SJSA1 (cell line): ENCODE results near the gene H1-8. TPM values are rescaled to one million over a fixed set of nuclear protein-coding genes. Genes with fewer than 3 reads are reported as not detected.
"Not testable (repeated sequence)": the region's sequence is repeated elsewhere in the genome, so short reads cannot be mapped to it uniquely, and the experiment has no call there.

Experiments used
- DNase-seq, 2 experiments: peaks; one replicate each; pipeline ENCODE4 v3.0.0-alpha.2; 2015 to 2020; ENCODE audit warnings: low spot score in 2 of 2, low read depth in 1 of 2
- H3K27ac ChIP-seq: fragments of 250-450 bp; sonication (Bioruptor Pico); 2 replicates; pipeline ENCODE4 v1.5.1; 2020; ENCODE audit warnings: mild to moderate bottlenecking, moderate library complexity
- H3K27me3 ChIP-seq: fragments of 250-450 bp; sonication (Bioruptor Pico); replicated peaks from 2 replicates; pipeline ENCODE4 v1.5.1; 2020; ENCODE audit warnings: mild to moderate bottlenecking, moderate library complexity
- H3K36me3 ChIP-seq: fragments of 250-450 bp; sonication (Bioruptor Pico); 2 replicates; pipeline ENCODE4 v1.5.1; 2020; ENCODE audit warnings: mild to moderate bottlenecking
- H3K4me1 ChIP-seq: fragments of 250-450 bp; sonication (Bioruptor Pico); replicated peaks from 2 replicates; pipeline ENCODE4 v1.6.1; 2021; ENCODE audit warnings: mild to moderate bottlenecking
- H3K4me3 ChIP-seq: fragments of 250-450 bp; sonication (Bioruptor Pico); 2 replicates; pipeline ENCODE4 v1.5.1; 2020; ENCODE audit warnings: mild to moderate bottlenecking
- H3K9me3 ChIP-seq: fragments of 250-450 bp; sonication (Bioruptor Pico); replicated peaks from 2 replicates; pipeline ENCODE4 v1.5.1; 2020; ENCODE audit warnings: mild to moderate bottlenecking
- total RNA-seq: library from RNA; depleted of rRNA; stranded (reverse); fragments of >200 nt; shearing (Covaris generic); gene quantifications from 2 replicates; pipeline ENCODE4 v1.2.3, GENCODE V29; 2014

The H1-8 gene
- total RNA-seq, 1 experiment from 2014 or later: not detected

- H3K4me1 ChIP-seq: no peaks in the 10 kb centered on the region
- H3K36me3 ChIP-seq: peaks cover 66% of the 10 kb centered on the region
- H3K4me3 ChIP-seq: no peak overlapping the region
- no peak for DNase-seq
- no peaks in the 10 kb centered on the region for H3K9me3 ChIP-seq
- no peaks in the 10 kb centered on the region for H3K27me3 ChIP-seq
- no peak overlapping the region for H3K27ac ChIP-seq
Measured at GRCh38 chr3:129505341-129505740, 37.6 kb upstream of the H1-8 start.

GRCh38 chr3:129506231-129506742 is 36.7 kb upstream of the H1-8 start:
- Histone ChIP-seq H3K4me1 (no peaks in the 10 kb centered on the region), H3K27me3 (no peaks in the 10 kb centered on the region), H3K36me3 (peaks cover 62% of the 10 kb centered on the region), H3K4me3 (no peak overlapping the region), H3K27ac (no peak overlapping the region), H3K9me3 (no peaks in the 10 kb centered on the region)
- no peak for DNase-seq

GRCh38 chr3:129507181-129507831 is 35.7 kb upstream of the H1-8 start:
- Histone ChIP-seq H3K27me3 (no peaks in the 10 kb centered on the region), H3K9me3 (no peaks in the 10 kb centered on the region), H3K4me1 (no peaks in the 10 kb centered on the region), H3K27ac (no peak overlapping the region), H3K36me3 (peaks cover 55% of the 10 kb centered on the region), H3K4me3 (no peak overlapping the region)
- DNase-seq: no peak

GRCh38 chr3:129512595-129512994 is 30.4 kb upstream of the H1-8 start:
- Histone ChIP-seq H3K27me3 (no peaks in the 10 kb centered on the region), H3K4me1 (no peaks in the 10 kb centered on the region), H3K36me3 (peaks cover 17% of the 10 kb centered on the region), H3K4me3 (no peak overlapping the region), H3K9me3 (no peaks in the 10 kb centered on the region), H3K27ac (no peak overlapping the region)
- no peak for DNase-seq

- no peak for DNase-seq
- no peaks in the 10 kb centered on the region for H3K9me3 ChIP-seq
- H3K27ac ChIP-seq: no peak overlapping the region
- H3K4me1 ChIP-seq: no peaks in the 10 kb centered on the region
- H3K27me3 ChIP-seq: no peaks in the 10 kb centered on the region
- no peak overlapping the region for H3K4me3 ChIP-seq
- peaks cover 13% of the 10 kb centered on the region for H3K36me3 ChIP-seq
Measured at GRCh38 chr3:129513705-129514104, 29.3 kb upstream of the H1-8 start.

- no peaks in the 10 kb centered on the region for H3K4me1 ChIP-seq
- no peak for DNase-seq
- no peak overlapping the region for H3K27ac ChIP-seq
- H3K9me3 ChIP-seq: no peaks in the 10 kb centered on the region
- no peaks in the 10 kb centered on the region for H3K27me3 ChIP-seq
- H3K4me3 ChIP-seq: no peak overlapping the region
- peaks cover 13% of the 10 kb centered on the region for H3K36me3 ChIP-seq
Measured at GRCh38 chr3:129514110-129514509, 28.9 kb upstream of the H1-8 start.

GRCh38 chr3:129514563-129514962 is 28.4 kb upstream of the H1-8 start:
- no peaks in the 10 kb centered on the region for H3K9me3 ChIP-seq
- no peaks in the 10 kb centered on the region for H3K4me1 ChIP-seq
- H3K27ac ChIP-seq: no peak overlapping the region
- DNase-seq: no peak
- H3K4me3 ChIP-seq: no peak overlapping the region
- no peaks in the 10 kb centered on the region for H3K27me3 ChIP-seq
- H3K36me3 ChIP-seq: peaks cover 13% of the 10 kb centered on the region

GRCh38 chr3:129515108-129515820 is 27.7 kb upstream of the H1-8 start:
- not testable (repeated sequence) for H3K27me3 ChIP-seq, H3K4me3 ChIP-seq, H3K36me3 ChIP-seq, H3K27ac ChIP-seq, H3K9me3 ChIP-seq, H3K4me1 ChIP-seq, DNase-seq

GRCh38 chr3:129515821-129516432 is 27.0 kb upstream of the H1-8 start:
- H3K9me3 ChIP-seq, H3K27ac ChIP-seq, H3K36me3 ChIP-seq, H3K27me3 ChIP-seq, H3K4me1 ChIP-seq, DNase-seq, H3K4me3 ChIP-seq: not testable (repeated sequence)

GRCh38 chr3:129517516-129517915 is 25.5 kb upstream of the H1-8 start:
- H3K27me3 ChIP-seq: no peaks in the 10 kb centered on the region
- H3K36me3 ChIP-seq: peaks cover 6% of the 10 kb centered on the region
- H3K27ac ChIP-seq: no peak overlapping the region
- H3K4me1 ChIP-seq: no peaks in the 10 kb centered on the region
- H3K4me3 ChIP-seq: no peak overlapping the region
- DNase-seq: no peak
- no peaks in the 10 kb centered on the region for H3K9me3 ChIP-seq

GRCh38 chr3:129518038-129518561 is 24.9 kb upstream of the H1-8 start:
- peaks cover 3% of the 10 kb centered on the region; the same call in 1 of the 2 replicates for H3K36me3 ChIP-seq
- H3K4me3 ChIP-seq: no peak overlapping the region
- H3K27me3 ChIP-seq: no peaks in the 10 kb centered on the region
- H3K9me3 ChIP-seq: no peaks in the 10 kb centered on the region
- DNase-seq: no peak
- H3K4me1 ChIP-seq: no peaks in the 10 kb centered on the region
- no peak overlapping the region for H3K27ac ChIP-seq

GRCh38 chr3:129518581-129518980 is 24.4 kb upstream of the H1-8 start:
- H3K4me3 ChIP-seq: no peak overlapping the region
- H3K4me1 ChIP-seq: no peaks in the 10 kb centered on the region
- H3K27ac ChIP-seq: no peak overlapping the region
- H3K9me3 ChIP-seq: no peaks in the 10 kb centered on the region
- no peaks in the 10 kb centered on the region for H3K27me3 ChIP-seq
- no peak for DNase-seq
- H3K36me3 ChIP-seq: peaks cover 3% of the 10 kb centered on the region; the same call in 1 of the 2 replicates

GRCh38 chr3:129519449-129519848 is 23.5 kb upstream of the H1-8 start:
- Histone ChIP-seq H3K27ac (no peak overlapping the region), H3K9me3 (no peaks in the 10 kb centered on the region), H3K27me3 (no peaks in the 10 kb centered on the region), H3K36me3 (no peaks in the 10 kb centered on the region; the same call in 1 of the 2 replicates), H3K4me1 (no peaks in the 10 kb centered on the region), H3K4me3 (no peak overlapping the region)
- no peak for DNase-seq
